Adrenal gland (tissue), 12 donors: Measurements from ENCODE around the gene PCDHGA6. TPM values are rescaled to one million over a fixed set of nuclear protein-coding genes. Genes with fewer than 3 reads are reported as not detected.
"Not testable (repeated sequence)": the region's sequence is repeated elsewhere in the genome, so short reads cannot be mapped to it uniquely, and the experiment has no call there.

ENCODE experiments used
- DNase-seq, 7 donors: peaks; one replicate each; pipeline ENCODE4 v3.0.0-alpha.2; 2019 to 2020
- H3K27ac ChIP-seq, 5 donors: fragments of 200-600 bp; sonication (generic) in 4 of 5; 1 replicate in 3 of 5; 2 replicates in 2 of 5; pipeline versions ENCODE4 v1.5.1 to v1.8.0; 2016 to 2020; ENCODE audit warnings: mild to moderate bottlenecking in 1 of 5
- H3K27me3 ChIP-seq: fragments of 200-600 bp; 2 replicates; pipeline ENCODE4 v1.8.0; 2021
- H3K36me3 ChIP-seq, 2 donors: fragments of 200-600 bp; replicated peaks in 1 of 2; 1 replicate in 1 of 2; 2 replicates in 1 of 2; pipeline versions ENCODE4 v1.5.1 to v1.8.0; 2018 to 2022
- H3K4me1 ChIP-seq, 2 donors: fragments of 200-600 bp; replicated peaks in 1 of 2; 1 replicate in 1 of 2; 2 replicates in 1 of 2; pipeline versions ENCODE4 v1.5.1 to v1.8.0; 2018 to 2021
- H3K4me3 ChIP-seq, 4 donors: fragments of 200-600 bp; sonication (generic) in 3 of 4; one replicate each; pipeline ENCODE4 v1.5.1; 2016 to 2018
- H3K9me3 ChIP-seq, 3 donors: fragments of 200-600 bp; sonication (generic) in 1 of 3; replicated peaks in 1 of 3; 1 replicate in 2 of 3; 2 replicates in 1 of 3; pipeline versions ENCODE4 v1.5.1 to v1.8.0; 2016 to 2021
- CTCF ChIP-seq, 6 experiments: fragments of 450-650 bp in 4 of 6; fragments of 200-600 bp in 2 of 6; sonication (generic) in 1 of 6; IDR thresholded peaks; 1 replicate in 5 of 6; 2 replicates in 1 of 6; pipeline versions ENCODE4 v1.5.1 to v1.8.0; 2016 to 2021; ENCODE audit warnings: antibody characterized with exemption in 6 of 6, mild to moderate bottlenecking in 2 of 6, moderate library complexity in 1 of 6
- POLR2A ChIP-seq, 2 donors: fragments of 450-650 bp; IDR thresholded peaks; one replicate each; pipeline ENCODE4 v1.6.1; 2017; ENCODE audit warnings: antibody characterized with exemption in 2 of 2, mild to moderate bottlenecking in 2 of 2, moderate library complexity in 1 of 2
- WGBS, 4 donors: extraction: QIAGEN DNeasy Blood & Tissue Kit in 2 of 4; methylation state at CpG; one replicate each; pipeline versions ENCODE4 v1.1.5 to v1.1.7; 2013 to 2017; 5-methylcytosine and 5-hydroxymethylcytosine counted together
- intact Hi-C, 2 donors: fragments of 100-400 bp; cut with DNase I; formaldehyde crosslinking; loops; one replicate each; pipeline versions ENCODE4 v1.14.1 to v1.15.0; 2022 to 2023
- polyA plus RNA-seq, 3 donors: library from polyadenylated mRNA; stranded (reverse); fragments of 200-250 nt in 2 of 3; fragments of 350-450 nt in 1 of 3; fragmentation: Illumina TruSeq in 1 of 3; extraction: RNeasy Lipid Tissue Mini Kit (QIAGEN cat#74804) in 1 of 3; gene quantifications; one replicate each; pipeline ENCODE4 v1.2.3, GENCODE V29; 2013 to 2014
- total RNA-seq, 9 donors: library from RNA; depleted of rRNA in 4 of 9; stranded (reverse); fragments of >200 nt in 4 of 9; fragments of 120-200 nt in 1 of 9; fragmentation: NEBNext Ultra II Directional in 1 of 9; extraction: Animal tissue kit (Norgen Biotek cat#: 25700) in 1 of 9; gene quantifications; one replicate each; pipeline versions ENCODE4 v1.1.0 to v1.2.4, GENCODE V29; 2013 to 2023
- donor health status: healthy with polysubstance abuse.
- donor health status: Bipolar disorder and iron deficiency.
- donor health status: DM: yes; HTN: yes; CAD: no.
- donor health status: DM: no; HTN: no; CAD: no.
- donor health status: DM: no; HTN: no; CAD: no.
- donor health status: DM: yes; HTN: yes; CAD: no.

PCDHGA6 gene
- total and polyA plus RNA-seq, 12 donors = 0.57 to 6.6 (median 2.8) TPM

GRCh38 chr5:141413540-141414069 is 39.9 kb downstream of the PCDHGA6 start:
- intact Hi-C loops = loop anchor here (5.0 to 10.0 kb wide), 5 partner anchors 99 to 189 kb away; partner anchors contain the start of gene PCDHB14 (in 1 of the 2)
- H3K9me3 ChIP-seq = peaks cover 0 to 49% (median 0%) of the 10 kb centered on the region in 3 donors
- 9 to 16% (median 13%) methylated on average over 21 to 25 of the region's 25 CpGs for WGBS, 4 donors
- H3K27me3 ChIP-seq = no peaks in the 10 kb centered on the region
- DNase-seq = no peak
- TF ChIP-seq POLR2A (IDR thresholded peaks at IDR 0.05) (no peak), CTCF (IDR thresholded peaks at IDR 0.05) (no peak)
- H3K4me3 ChIP-seq = peak overlapping the region in 2 of 4 donors; percentile 6 to 43
- no peak overlapping the region for H3K27ac ChIP-seq
- no peaks in the 10 kb centered on the region for H3K4me1 ChIP-seq
- no peaks in the 10 kb centered on the region for H3K36me3 ChIP-seq

- H3K27ac ChIP-seq, H3K4me1 ChIP-seq, H3K27me3 ChIP-seq, DNase-seq, H3K36me3 ChIP-seq, H3K4me3 ChIP-seq: not testable (repeated sequence)
- peaks cover 0 to 49% (median 0%) of the 10 kb centered on the region in 3 donors for H3K9me3 ChIP-seq
- WGBS, 4 donors = 22 to 36% (median 22%) methylated on average over 5 to 46 of the region's 46 CpGs
- intact Hi-C loops = loop anchor here (5.0 to 10.0 kb wide), 5 partner anchors 100 to 190 kb away; partner anchors contain the start of gene PCDHB14 (in 1 of the 2)
Observed at GRCh38 chr5:141414548-141415274, 41.0 kb downstream of the PCDHGA6 start.

- not testable (repeated sequence) for H3K4me1 ChIP-seq, H3K27ac ChIP-seq, DNase-seq, H3K4me3 ChIP-seq, H3K36me3 ChIP-seq, H3K27me3 ChIP-seq
- peaks cover 0 to 49% (median 5%) of the 10 kb centered on the region in 3 donors for H3K9me3 ChIP-seq
- WGBS, 4 donors = 20 to 43% (median 28%) methylated on average over 6 to 24 of the region's 24 CpGs
- intact Hi-C loops = loop anchor here (10.0 kb wide), 4 partner anchors 100 to 190 kb away; partner anchors contain the start of gene PCDHB14 (in 1 of the 2)
Observed at GRCh38 chr5:141415275-141415618, 41.6 kb downstream of the PCDHGA6 start.

- peaks cover 0 to 65% (median 8%) of the 10 kb centered on the region in 3 donors for H3K9me3 ChIP-seq
- peak within 1 kb of the TSS in 2 of 4 donors; percentile 3 to 54 for H3K4me3 ChIP-seq
Observed at GRCh38 chr5:141417494-141418172, 43.9 kb downstream of the PCDHGA6 start, which contains the start of gene PCDHGB7. TSS of gene PCDHGB7 (plus strand) at chr5:141417677. CDS start at chr5:141417860, 183 bp downstream.

More at GRCh38 chr5:141417494-141418172, 43.9 kb downstream of the PCDHGA6 start, which contains the start of gene PCDHGB7:
- intact Hi-C loops = loop anchor here (10.0 kb wide), 4 partner anchors 103 to 193 kb away; partner anchors contain the start of gene PCDHB14 (in 1 of the 2)
- H3K27me3 ChIP-seq, H3K4me1 ChIP-seq, H3K36me3 ChIP-seq: not testable (repeated sequence)
- peak within 1 kb of the TSS in 1 of 5 donors; percentile 47 for H3K27ac ChIP-seq
- TF ChIP-seq CTCF (IDR thresholded peaks at IDR 0.05) = peak; percentile 43 to 79 (median 64)
- TF ChIP-seq POLR2A (IDR thresholded peaks at IDR 0.05) = peak in 1 of 2 donors; percentile 18
- DNase-seq = peak; percentile 61 to 83 (median 77)
- 6 to 16% (median 9%) methylated on average over 17 to 44 of the region's 47 CpGs for WGBS, 4 donors
